Right atrium auricular region (tissue), 2 donors: ENCODE data around the gene PHACTR2. TPM values are rescaled to one million over a fixed set of nuclear protein-coding genes. Genes with fewer than 3 reads are reported as not detected.
A peak's percentile ranks its signal among the peaks of the same experiment; 100 is the strongest.

Source experiments
- DNase-seq: peaks from one replicate; pipeline ENCODE4 v3.0.0-alpha.2; 2019; ENCODE audit warnings: low spot score
- H3K27ac ChIP-seq, 2 donors: fragments of 200-600 bp; sonication (generic); 1 replicate in 1 of 2; 2 replicates in 1 of 2; pipeline ENCODE4 v1.5.1; 2016 to 2019
- H3K27me3 ChIP-seq, 2 donors: fragments of 200-600 bp; sonication (generic); one replicate each; pipeline versions ENCODE4 v1.5.1 to v1.6.0; 2017 to 2019
- H3K36me3 ChIP-seq: fragments of 200-600 bp; sonication (generic); one replicate; pipeline ENCODE4 v1.5.1; 2016
- H3K4me1 ChIP-seq, 2 donors: fragments of 200-600 bp; sonication (generic); one replicate each; pipeline versions ENCODE4 v1.5.1 to v1.6.0; 2017 to 2019
- H3K4me3 ChIP-seq, 2 donors: fragments of 200-600 bp; sonication (generic); 1 replicate in 1 of 2; 2 replicates in 1 of 2; pipeline ENCODE4 v1.5.1; 2017 to 2019; ENCODE audit warnings: mild to moderate bottlenecking in 1 of 2, moderate library complexity in 1 of 2
- H3K9me3 ChIP-seq, 2 donors: fragments of 200-600 bp; sonication (generic); one replicate each; pipeline ENCODE4 v1.5.1; 2019
- CTCF ChIP-seq, 2 donors: fragments of 200-600 bp; sonication (generic); IDR thresholded peaks; one replicate each; pipeline ENCODE4 v1.5.1; 2019; ENCODE audit warnings: antibody characterized with exemption in 2 of 2
- total RNA-seq, 2 donors: library from RNA; depleted of rRNA; stranded (reverse); fragments of >200 nt; gene quantifications; one replicate each; pipeline ENCODE4 v1.1.0, GENCODE V29; 2016

PHACTR2 gene
- total RNA-seq, 2 donors from 2014 or later = 47.6 to 54.4 TPM

- no peak for DNase-seq
Measured at GRCh38 chr6:143838395-143838794, 160.6 kb downstream of the PHACTR2 start.

GRCh38 chr6:143839196-143839595, 161.4 kb downstream of the PHACTR2 start:
- Histone ChIP-seq H3K4me1 (peaks cover 0 to 13% of the 10 kb centered on the region in 2 donors), H3K9me3 (no peaks in the 10 kb centered on the region), H3K27ac (no peak overlapping the region), H3K27me3 (no peaks in the 10 kb centered on the region), H3K36me3 (no peaks in the 10 kb centered on the region), H3K4me3 (no peak overlapping the region)
- DNase-seq = no peak
- no peak for TF ChIP-seq CTCF (IDR thresholded peaks at IDR 0.05)

More at GRCh38 chr6:143838395-143838794, 160.6 kb downstream of the PHACTR2 start:
- Histone ChIP-seq H3K9me3 (no peaks in the 10 kb centered on the region), H3K36me3 (no peaks in the 10 kb centered on the region), H3K27me3 (no peaks in the 10 kb centered on the region), H3K27ac (no peak overlapping the region), H3K4me1 (peaks cover 0 to 5% of the 10 kb centered on the region in 2 donors), H3K4me3 (no peak overlapping the region)
- TF ChIP-seq CTCF (IDR thresholded peaks at IDR 0.05) = no peak

GRCh38 chr6:143840595-143841265, 163.0 kb downstream of the PHACTR2 start:
- TF ChIP-seq CTCF (IDR thresholded peaks at IDR 0.05) = no peak
- no peak for DNase-seq
- Histone ChIP-seq H3K9me3 (no peaks in the 10 kb centered on the region), H3K4me3 (no peak overlapping the region), H3K27ac (no peak overlapping the region), H3K36me3 (peaks cover 13% of the 10 kb centered on the region), H3K4me1 (peaks cover 0 to 18% of the 10 kb centered on the region in 2 donors), H3K27me3 (no peaks in the 10 kb centered on the region)

- no peak for TF ChIP-seq CTCF (IDR thresholded peaks at IDR 0.05)
- H3K27me3 ChIP-seq = no peaks in the 10 kb centered on the region
- DNase-seq = no peak
- H3K36me3 ChIP-seq = peaks cover 31% of the 10 kb centered on the region
- H3K9me3 ChIP-seq = no peaks in the 10 kb centered on the region
- peak overlapping the region; percentile 69 to 75 for H3K4me3 ChIP-seq
- H3K27ac ChIP-seq = peak overlapping the region; percentile 94 to 95
- H3K4me1 ChIP-seq = peaks cover 0 to 18% of the 10 kb centered on the region in 2 donors
Measured at GRCh38 chr6:143842461-143842901, 164.7 kb downstream of the PHACTR2 start.

GRCh38 chr6:143842902-143843676, 165.3 kb downstream of the PHACTR2 start, which contains the start of gene LTV1:
Gene LTV1, plus strand, starts transcription at chr6:143843338. Its CDS starts 140 bp downstream, at chr6:143843478.
- DNase-seq = peak; percentile 98
- Histone ChIP-seq H3K9me3 (no peaks in the 10 kb centered on the region), H3K36me3 (peaks cover 36% of the 10 kb centered on the region), H3K27ac (peak within 1 kb of the TSS; percentile 94 to 95), H3K27me3 (no peaks in the 10 kb centered on the region), H3K4me1 (peaks cover 0 to 18% of the 10 kb centered on the region in 2 donors), H3K4me3 (peak within 1 kb of the TSS; percentile 69 to 75)
- no peak for TF ChIP-seq CTCF (IDR thresholded peaks at IDR 0.05)
